IPS-18a (cell line): ENCODE measurements around the gene TSPAN31.

Source experiments
- H3K27ac ChIP-seq: one replicate; pipeline ENCODE4 v1.5.1; 2013; ENCODE audit warnings: low read length
- H3K27me3 ChIP-seq: one replicate; pipeline ENCODE4 v1.6.1; 2013; ENCODE audit warnings: mild to moderate bottlenecking, low read length; ENCODE audit not compliant: control insufficient read depth, insufficient read depth
- H3K36me3 ChIP-seq: one replicate; pipeline ENCODE4 v1.6.1; 2013; ENCODE audit warnings: low read depth, low read length; ENCODE audit not compliant: control insufficient read depth
- H3K4me1 ChIP-seq: one replicate; pipeline ENCODE4 v1.6.1; 2013; ENCODE audit warnings: low read depth, low read length; ENCODE audit not compliant: control insufficient read depth
- H3K4me3 ChIP-seq: one replicate; pipeline ENCODE4 v1.5.1; 2013; ENCODE audit warnings: low read length
- H3K9ac ChIP-seq: one replicate; pipeline ENCODE4 v1.6.1; 2013; ENCODE audit warnings: mild to moderate bottlenecking, low read length, moderate library complexity
- H3K9me3 ChIP-seq: one replicate; pipeline ENCODE4 v1.6.1; 2013; ENCODE audit warnings: low read depth, low read length; ENCODE audit not compliant: control insufficient read depth

The TSPAN31 gene

DNA sequence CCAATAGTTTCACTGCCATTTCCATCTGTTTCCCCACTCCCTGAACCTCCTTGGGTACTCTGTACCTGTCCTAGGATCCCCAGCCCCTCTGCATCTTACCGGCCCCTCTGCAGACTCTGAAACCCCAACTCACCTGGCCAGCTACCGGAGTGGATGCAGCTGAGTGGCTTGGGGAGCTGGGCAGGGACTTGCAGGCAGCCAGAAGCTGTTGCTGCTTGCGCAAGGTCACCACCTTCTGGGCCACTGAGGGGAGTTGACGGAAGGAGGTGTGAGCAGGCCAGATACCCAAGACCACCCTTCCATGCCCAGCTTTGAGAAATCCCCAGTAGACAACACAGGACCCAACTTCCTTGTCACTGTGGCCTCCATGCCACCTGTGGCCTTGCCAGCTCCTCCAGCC is 12.6 kb upstream of the TSPAN31 start:
- H3K36me3 ChIP-seq, result no peaks in the 10 kb centered on the region
- no peaks in the 10 kb centered on the region for H3K9me3 ChIP-seq
- H3K9ac ChIP-seq, result no peak overlapping the region
- no peak overlapping the region for H3K4me3 ChIP-seq
- peaks cover 8% of the 10 kb centered on the region for H3K4me1 ChIP-seq
- no peak overlapping the region for H3K27ac ChIP-seq
- peaks cover 100% of the 10 kb centered on the region for H3K27me3 ChIP-seq

DNA sequence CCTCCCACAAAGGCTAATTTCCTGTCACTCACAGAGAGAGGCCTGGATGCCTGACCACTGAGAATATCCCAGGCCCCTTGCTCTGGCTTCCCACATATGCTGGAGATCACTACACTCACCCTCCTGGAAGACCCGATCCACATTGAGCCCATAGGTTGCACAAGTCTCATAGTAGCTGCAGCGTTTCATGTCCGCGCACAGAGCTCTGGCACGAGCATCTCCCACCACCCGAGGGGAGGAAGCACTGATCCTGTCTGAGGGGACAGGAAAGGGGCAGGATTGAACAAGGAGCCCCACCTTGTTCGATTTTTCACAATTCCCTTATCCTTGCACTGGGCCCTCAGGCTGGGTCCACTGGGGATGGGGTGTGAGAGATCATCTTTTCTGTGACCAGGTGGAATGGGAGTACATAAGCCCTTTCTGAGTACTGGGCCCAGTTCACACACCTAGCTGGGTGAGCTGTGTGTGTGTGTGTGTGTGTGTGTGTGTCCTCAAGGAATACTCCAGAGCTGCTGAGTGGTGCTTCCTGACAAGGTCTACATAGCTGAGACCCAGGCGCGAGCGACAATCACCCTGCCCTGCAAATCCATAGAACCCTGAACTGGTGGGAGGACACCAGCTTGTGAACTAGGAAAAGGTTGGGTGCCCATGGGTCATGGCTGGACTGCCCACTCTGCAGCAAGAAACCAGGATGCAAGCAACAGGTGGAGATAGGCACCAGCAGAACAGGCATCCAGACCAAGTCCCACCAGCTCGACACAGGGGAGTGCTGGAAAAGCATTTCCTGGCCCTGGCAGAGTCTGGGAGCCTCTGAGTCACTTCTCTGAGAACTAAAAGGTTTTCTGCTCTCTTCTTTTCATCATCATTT is 11.9 kb upstream of the TSPAN31 start:
- no peak overlapping the region for H3K9ac ChIP-seq
- H3K9me3 ChIP-seq, result no peaks in the 10 kb centered on the region
- H3K4me1 ChIP-seq, result peaks cover 8% of the 10 kb centered on the region
- H3K36me3 ChIP-seq, result no peaks in the 10 kb centered on the region
- H3K4me3 ChIP-seq, result no peak overlapping the region
- peaks cover 100% of the 10 kb centered on the region for H3K27me3 ChIP-seq
- H3K27ac ChIP-seq, result no peak overlapping the region

DNA sequence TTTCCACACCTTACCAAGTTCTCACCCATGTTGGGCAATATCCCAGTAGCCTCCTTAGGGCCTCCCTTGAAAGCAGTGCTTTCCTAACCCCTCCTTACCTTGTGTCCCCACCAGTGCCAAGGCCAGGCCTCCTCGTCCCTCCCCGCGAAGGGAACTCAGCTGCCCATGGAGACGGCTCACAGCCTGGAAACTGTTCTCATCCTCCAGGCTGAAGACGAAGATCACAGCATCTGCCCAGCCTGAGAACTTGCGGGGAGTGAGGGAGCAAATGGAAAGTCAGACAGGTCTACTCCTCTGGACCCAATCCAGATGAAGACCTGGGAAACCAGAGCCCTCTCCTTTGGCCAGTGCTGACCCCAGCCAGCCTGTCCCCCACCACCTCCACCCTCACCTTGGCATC is 10.9 kb upstream of the TSPAN31 start:
- Histone ChIP-seq H3K27me3 (peaks cover 100% of the 10 kb centered on the region), H3K27ac (no peak overlapping the region), H3K36me3 (no peaks in the 10 kb centered on the region)

DNA sequence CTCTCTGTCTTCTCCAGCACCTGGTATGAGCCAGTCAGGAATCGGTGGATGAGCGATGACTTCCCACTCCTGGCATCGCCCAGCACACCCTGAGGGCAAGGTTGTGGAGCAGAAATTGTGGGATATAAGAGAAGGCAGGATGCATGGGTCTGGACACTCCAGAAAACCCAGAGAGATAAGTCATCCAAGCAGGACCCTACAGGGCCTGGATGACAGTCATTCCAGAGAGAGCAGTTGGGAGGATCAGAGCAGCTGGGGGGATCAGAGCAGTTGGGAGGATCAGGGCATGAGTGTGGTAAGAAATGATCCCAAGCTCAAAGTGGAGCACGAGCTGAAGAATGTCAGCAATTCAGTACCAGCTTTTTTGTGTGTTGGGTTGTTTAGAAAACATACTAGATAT is 10.2 kb upstream of the TSPAN31 start:
- no peak overlapping the region for H3K27ac ChIP-seq
- H3K36me3 ChIP-seq, result no peaks in the 10 kb centered on the region
- no peak overlapping the region for H3K9ac ChIP-seq
- peaks cover 100% of the 10 kb centered on the region for H3K27me3 ChIP-seq
- H3K9me3 ChIP-seq, result no peaks in the 10 kb centered on the region
- no peak overlapping the region for H3K4me3 ChIP-seq
- peaks cover 14% of the 10 kb centered on the region for H3K4me1 ChIP-seq

More for the DNA sequence above, 10.9 kb upstream of the TSPAN31 start:
- Histone ChIP-seq H3K9ac (no peak overlapping the region), H3K4me3 (no peak overlapping the region), H3K4me1 (peaks cover 8% of the 10 kb centered on the region), H3K9me3 (no peaks in the 10 kb centered on the region)

DNA sequence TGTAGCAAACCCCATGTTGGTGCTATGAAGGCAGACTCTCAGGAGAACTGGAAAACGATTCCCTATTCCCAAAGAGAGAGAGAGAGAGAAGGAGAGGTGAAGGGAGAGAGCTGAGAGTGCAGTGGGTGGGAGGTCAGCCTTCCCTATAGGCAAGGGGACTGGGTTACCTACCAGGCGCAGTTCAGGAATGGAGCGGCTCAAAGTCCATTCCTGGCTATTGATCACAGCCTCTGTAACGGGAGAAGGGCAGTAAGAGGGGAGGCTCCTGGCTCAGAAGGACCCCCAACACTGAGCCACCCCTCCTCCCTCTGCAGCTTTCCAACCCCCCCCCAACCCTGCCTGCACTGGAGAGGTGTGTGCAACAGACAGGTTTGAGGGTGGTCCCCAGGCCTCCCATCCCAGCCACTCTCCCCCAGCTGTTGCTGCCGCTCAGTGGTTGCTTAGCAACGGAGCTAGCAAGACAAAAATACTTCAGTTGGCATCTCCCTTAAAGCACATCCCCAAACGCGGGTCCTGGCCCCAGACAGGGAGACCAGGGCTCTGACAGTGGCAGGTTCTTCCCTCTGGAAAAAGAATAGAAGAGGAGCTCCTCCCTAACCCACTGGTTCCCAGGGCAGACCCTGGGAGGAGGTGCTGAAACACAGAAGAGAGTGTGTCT is 9.5 kb upstream of the TSPAN31 start:
- peak overlapping the region; percentile 54 for H3K4me3 ChIP-seq

DNA sequence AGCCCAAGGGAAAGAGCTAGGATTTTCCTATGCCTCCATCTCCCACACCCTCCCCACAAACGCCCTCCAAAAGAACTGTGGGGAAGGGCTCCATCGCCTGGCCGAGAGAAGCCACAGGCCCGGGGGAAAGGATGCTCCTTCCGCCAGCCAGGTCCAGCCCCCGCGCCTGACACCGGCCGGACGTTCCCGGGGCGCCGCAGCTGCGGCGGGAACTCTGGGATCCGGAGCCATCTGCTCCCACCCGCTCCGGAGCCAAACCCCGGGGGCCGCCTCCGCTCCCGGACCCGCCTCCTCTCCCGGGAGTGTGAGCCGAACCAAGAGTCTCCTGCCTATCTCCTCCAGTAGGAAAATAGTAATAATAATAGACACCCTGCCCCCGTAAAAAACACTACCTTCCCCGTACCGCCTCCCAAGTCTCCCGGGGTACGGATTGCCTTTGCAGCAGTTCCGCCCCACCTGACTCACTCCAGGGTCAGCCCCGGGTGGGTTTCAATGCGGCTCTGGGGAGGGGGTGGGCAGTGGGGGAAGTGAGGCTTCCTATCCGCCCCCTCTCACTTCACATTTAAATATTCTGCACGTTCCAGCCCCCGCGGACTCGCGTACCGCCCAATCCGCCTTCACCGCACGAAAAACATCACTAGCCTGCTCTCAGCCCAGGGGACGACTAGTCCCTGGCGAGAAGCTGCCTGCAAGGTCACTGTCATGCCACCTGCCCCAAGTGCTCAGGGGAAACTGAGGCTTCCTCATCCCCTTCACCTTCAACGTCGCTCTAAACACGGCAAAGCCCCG is 8.7 kb upstream of the TSPAN31 start:
- Histone ChIP-seq H3K9me3 (no peaks in the 10 kb centered on the region), H3K27ac (no peak overlapping the region), H3K4me1 (peaks cover 16% of the 10 kb centered on the region), H3K9ac (peak overlapping the region; percentile 16), H3K4me3 (peak overlapping the region; percentile 54), H3K36me3 (no peaks in the 10 kb centered on the region), H3K27me3 (peaks cover 100% of the 10 kb centered on the region)

More for the DNA sequence above, 9.5 kb upstream of the TSPAN31 start:
- Histone ChIP-seq H3K9ac (no peak overlapping the region), H3K27me3 (peaks cover 100% of the 10 kb centered on the region), H3K36me3 (no peaks in the 10 kb centered on the region), H3K9me3 (no peaks in the 10 kb centered on the region), H3K4me1 (peaks cover 16% of the 10 kb centered on the region), H3K27ac (no peak overlapping the region)

DNA sequence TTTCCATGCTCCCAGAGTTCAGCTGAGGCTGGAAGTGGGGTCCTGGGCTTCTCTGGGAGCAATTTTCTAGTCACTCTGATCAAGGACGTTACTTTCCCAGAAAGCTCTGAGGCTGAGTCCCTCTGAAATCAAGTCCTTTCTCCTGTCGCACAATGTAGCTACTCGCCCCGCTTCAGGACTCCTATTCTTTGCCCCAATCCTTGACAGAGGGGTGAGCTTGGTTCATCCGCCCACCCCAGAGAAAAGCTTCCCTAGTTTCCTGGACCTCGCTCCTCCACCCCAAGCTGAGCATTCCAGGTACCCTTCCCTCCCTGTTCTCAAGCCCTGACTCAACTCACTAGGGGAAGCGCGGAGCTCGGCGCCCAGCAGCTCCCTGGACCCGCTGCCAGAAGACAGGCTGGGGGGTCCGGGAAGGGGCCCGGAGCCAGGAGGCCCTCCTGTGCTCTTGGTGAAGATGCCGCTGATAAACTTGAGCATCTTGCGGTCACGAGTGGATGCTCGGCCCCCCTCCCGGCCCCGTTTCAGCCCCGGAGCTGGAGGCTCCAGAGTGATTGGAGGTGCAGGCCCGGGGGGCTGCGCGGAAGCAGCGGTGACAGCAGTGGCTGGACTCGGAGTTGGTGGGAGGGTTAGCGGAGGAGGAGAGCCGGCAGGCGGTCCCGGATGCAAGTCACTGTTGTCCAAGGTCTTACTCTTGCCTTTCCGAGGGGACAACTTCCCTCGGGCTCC is 7.9 kb upstream of the TSPAN31 start:
- Histone ChIP-seq H3K27ac (no peak overlapping the region), H3K4me3 (peak overlapping the region; percentile 54), H3K9me3 (no peaks in the 10 kb centered on the region), H3K9ac (no peak overlapping the region), H3K36me3 (no peaks in the 10 kb centered on the region), H3K27me3 (peaks cover 100% of the 10 kb centered on the region), H3K4me1 (peaks cover 16% of the 10 kb centered on the region)

DNA sequence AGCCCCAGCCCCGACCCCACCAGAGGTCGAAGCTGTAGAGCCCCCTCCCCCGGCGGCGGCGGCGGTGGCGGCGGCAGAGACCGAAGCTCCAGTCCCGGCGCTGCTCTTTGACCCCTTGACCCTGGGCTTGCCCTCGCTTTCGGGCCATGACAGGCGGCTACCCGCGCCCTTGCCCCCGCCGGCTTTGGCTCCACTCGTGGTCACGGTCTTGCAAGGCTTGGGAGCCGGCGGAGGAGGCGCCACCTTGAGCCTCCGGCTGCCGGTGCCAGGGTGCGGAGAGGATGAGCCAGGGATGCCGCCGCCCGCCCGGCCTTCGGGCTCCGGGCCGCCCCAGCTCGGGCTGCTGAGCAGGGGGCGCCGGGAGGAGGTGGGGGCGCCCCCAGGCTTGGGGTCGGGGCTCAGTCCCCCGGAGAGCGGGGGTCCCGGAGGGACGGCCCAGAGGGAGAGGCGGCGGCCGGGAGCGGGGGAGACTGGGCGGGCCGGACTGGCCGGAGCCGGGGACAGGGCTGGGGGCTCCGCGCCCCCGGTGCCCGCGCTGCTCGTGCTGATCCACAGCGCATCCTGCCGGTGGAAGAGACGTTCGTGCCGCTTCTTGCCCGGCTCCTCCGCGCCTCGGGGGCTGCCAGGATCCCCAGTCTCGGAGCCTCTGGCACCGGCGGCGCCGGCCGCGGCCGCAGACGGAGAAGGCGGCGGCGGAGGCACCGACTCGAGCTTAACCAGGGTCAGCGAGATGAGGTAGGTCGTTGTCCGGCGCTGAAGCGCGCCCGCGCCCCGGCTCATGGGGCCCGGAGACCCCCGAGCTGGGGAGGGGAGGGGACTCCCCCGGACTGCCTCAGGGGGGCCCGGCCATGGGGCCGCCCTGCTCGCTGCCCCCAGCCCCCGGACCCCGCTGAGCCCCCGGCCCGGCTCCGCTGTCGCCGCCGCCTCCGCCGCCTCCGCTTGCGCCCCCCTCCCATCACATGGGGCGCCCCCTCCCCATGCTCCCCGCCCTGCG is 7.1 kb upstream of the TSPAN31 start:
- H3K9ac ChIP-seq, result no peak overlapping the region
- H3K9me3 ChIP-seq, result no peaks in the 10 kb centered on the region
- H3K27me3 ChIP-seq, result peaks cover 95% of the 10 kb centered on the region
- no peaks in the 10 kb centered on the region for H3K36me3 ChIP-seq
- H3K27ac ChIP-seq, result no peak overlapping the region
- H3K4me1 ChIP-seq, result peaks cover 16% of the 10 kb centered on the region
- H3K4me3 ChIP-seq, result peak overlapping the region; percentile 54

DNA sequence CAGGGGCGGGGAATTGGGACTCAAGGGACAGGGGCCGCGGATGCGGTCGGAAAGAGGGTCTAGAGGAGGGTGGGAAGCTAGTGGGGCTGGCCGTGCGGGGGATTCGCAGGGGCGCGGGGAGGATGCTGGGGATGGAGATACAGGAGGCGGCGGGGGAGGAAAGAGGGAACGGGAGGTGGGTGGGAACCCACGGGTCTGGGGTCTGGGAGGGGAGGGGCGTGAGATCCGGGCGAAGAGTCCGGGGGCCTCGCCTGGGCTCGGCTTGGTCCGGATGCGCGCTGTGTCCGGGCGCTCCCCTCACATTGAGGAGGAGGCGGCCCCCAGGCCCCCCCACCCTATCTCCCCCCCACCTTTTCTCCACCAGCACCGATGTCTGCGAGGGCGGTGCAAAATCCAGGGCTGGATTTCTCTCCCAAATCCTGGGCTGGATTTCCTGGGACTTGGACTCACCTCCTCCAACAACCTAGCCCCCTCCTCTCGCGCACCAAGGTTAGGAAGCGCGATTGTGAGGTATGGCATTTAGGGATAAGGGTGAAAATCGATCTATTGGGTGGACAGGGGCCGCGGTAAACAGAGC is 6.1 kb upstream of the TSPAN31 start, which contains the start of gene AGAP2:
Gene AGAP2, minus strand, starts transcription at position 82 of the 577 bp plus-strand sequence. CDS start 496 bp downstream, outside the sequence.
- Histone ChIP-seq H3K9me3 (no peaks in the 10 kb centered on the region), H3K4me3 (peak within 1 kb of the TSS; percentile 55), H3K27me3 (peaks cover 88% of the 10 kb centered on the region), H3K4me1 (peaks cover 16% of the 10 kb centered on the region), H3K9ac (no peak within 1 kb of the TSS), H3K27ac (no peak within 1 kb of the TSS), H3K36me3 (no peaks in the 10 kb centered on the region)

DNA sequence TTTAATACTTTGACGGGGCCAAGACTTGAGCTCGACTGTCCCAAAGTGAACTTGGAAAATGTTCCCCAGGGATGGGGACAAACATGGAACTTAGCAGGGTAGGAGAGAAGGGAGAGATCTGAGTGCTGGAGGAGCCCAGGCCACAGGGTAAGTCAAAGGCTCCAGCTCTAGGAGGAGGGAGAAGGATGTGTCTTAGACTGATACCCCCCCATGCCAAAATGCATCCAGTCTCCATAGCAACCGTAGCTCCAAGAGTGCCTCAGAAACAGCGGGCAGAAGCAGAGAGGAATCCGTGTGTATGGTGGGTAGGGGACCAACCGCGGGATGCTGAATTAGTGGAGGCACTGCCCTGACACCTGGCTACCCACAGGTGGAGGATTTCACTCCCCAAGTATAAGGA is 5.5 kb upstream of the TSPAN31 start:
- no peak overlapping the region for H3K9ac ChIP-seq
- H3K27me3 ChIP-seq, result peaks cover 84% of the 10 kb centered on the region

More for the DNA sequence above, 5.5 kb upstream of the TSPAN31 start:
- Histone ChIP-seq H3K27ac (no peak overlapping the region), H3K4me3 (peak overlapping the region; percentile 55), H3K36me3 (no peaks in the 10 kb centered on the region), H3K4me1 (peaks cover 16% of the 10 kb centered on the region), H3K9me3 (no peaks in the 10 kb centered on the region)
